Upper lobe of right lung (tissue), 1 donor: Measurements from ENCODE around the gene UBXN1. TPM values are rescaled to one million over a fixed set of nuclear protein-coding genes. Genes with fewer than 3 reads are reported as not detected.
"Not testable (repeated sequence)": the region's sequence is repeated elsewhere in the genome, so short reads cannot be mapped to it uniquely, and the experiment has no call there.

Experiments
- ATAC-seq: fragments of 200-7000 bp; cut with Tn5 transposase; one replicate; pipeline ENCODE4 v1.9.1; 2020; ENCODE audit warnings: mild to moderate bottlenecking, moderate library complexity
- DNase-seq: peaks from one replicate; pipeline ENCODE4 v3.0.0-alpha.2; 2020
- H3K27ac ChIP-seq: fragments of 200-600 bp; one replicate; pipeline ENCODE4 v1.8.0; 2022
- H3K27me3 ChIP-seq: fragments of 200-600 bp; one replicate; pipeline ENCODE4 v1.8.0; 2022; ENCODE audit warnings: mild to moderate bottlenecking
- H3K36me3 ChIP-seq: fragments of 200-600 bp; one replicate; pipeline ENCODE4 v1.8.0; 2022
- H3K4me1 ChIP-seq: fragments of 200-600 bp; one replicate; pipeline ENCODE4 v1.8.0; 2022
- H3K4me3 ChIP-seq: fragments of 200-600 bp; one replicate; pipeline ENCODE4 v1.8.0; 2022; ENCODE audit warnings: mild to moderate bottlenecking
- H3K9me3 ChIP-seq: fragments of 200-600 bp; one replicate; pipeline ENCODE4 v1.8.0; 2022
- CTCF ChIP-seq: fragments of 200-600 bp; IDR thresholded peaks from one replicate; pipeline ENCODE4 v1.8.0; 2022; ENCODE audit warnings: antibody characterized with exemption
- intact Hi-C: fragments of 100-400 bp; cut with DNase I; formaldehyde crosslinking; loops from one replicate; pipeline ENCODE4 v1.11.0; 2022
- total RNA-seq: library from RNA; stranded (reverse); fragmentation: NEBNext Ultra II Directional; extraction: Animal tissue kit (Norgen Biotek cat#: 25700); gene quantifications from one replicate; pipeline ENCODE4 v1.2.1, GENCODE V29; 2021
- donor health status: DM: no; HTN: yes; CAD: no; lungs with severe emphysema.

Gene UBXN1
- total RNA-seq, 1 donor from 2014 or later = 95.2 TPM

- TF ChIP-seq CTCF = peak; percentile 87
- ATAC-seq (peak; percentile 94), DNase-seq (peak; percentile 82)
- H3K9me3 ChIP-seq = no peaks in the 10 kb centered on the region
- no peak overlapping the region for H3K27ac ChIP-seq
- intact Hi-C loops = no loop called here
- no peak overlapping the region for H3K4me3 ChIP-seq
- no peaks in the 10 kb centered on the region for H3K27me3 ChIP-seq
- H3K4me1 ChIP-seq = no peaks in the 10 kb centered on the region
- peaks cover 34% of the 10 kb centered on the region for H3K36me3 ChIP-seq
Observed at GRCh38 chr11:62694455-62695167, 15.7 kb upstream of the UBXN1 start.

- H3K9me3 ChIP-seq, intact Hi-C loops, H3K27me3 ChIP-seq, H3K4me3 ChIP-seq, H3K4me1 ChIP-seq, DNase-seq, H3K27ac ChIP-seq, ATAC-seq: not testable (repeated sequence)
- H3K36me3 ChIP-seq = peaks cover 34% of the 10 kb centered on the region
Observed at GRCh38 chr11:62693624-62694023, 14.8 kb upstream of the UBXN1 start.

- intact Hi-C loops = no loop called here
- ATAC-seq (peak; percentile 24), DNase-seq (no peak)
- no peak for TF ChIP-seq CTCF
- Histone ChIP-seq H3K36me3 (peaks cover 34% of the 10 kb centered on the region), H3K9me3 (no peaks in the 10 kb centered on the region), H3K4me1 (no peaks in the 10 kb centered on the region), H3K27me3 (peaks cover 9% of the 10 kb centered on the region), H3K27ac (peak within 1 kb of the TSS; percentile 36), H3K4me3 (peak within 1 kb of the TSS; percentile 19)
Observed at GRCh38 chr11:62689421-62690183, 10.7 kb upstream of the UBXN1 start, which contains the start of gene LRRN4CL. Gene LRRN4CL, minus strand, starts transcription at chr11:62689530. Its CDS starts 1,022 bp downstream, at chr11:62688508.

GRCh38 chr11:62688491-62688890, 9.6 kb upstream of the UBXN1 start:
- H3K9me3 ChIP-seq = no peaks in the 10 kb centered on the region
- no peak for TF ChIP-seq CTCF
- intact Hi-C loops = no loop called here
- H3K36me3 ChIP-seq = peaks cover 32% of the 10 kb centered on the region
- ATAC-seq (no peak), DNase-seq (no peak)
- H3K27ac ChIP-seq = no peak overlapping the region
- H3K27me3 ChIP-seq = peaks cover 9% of the 10 kb centered on the region
- H3K4me1 ChIP-seq = no peaks in the 10 kb centered on the region
- peak overlapping the region; percentile 19 for H3K4me3 ChIP-seq

- TF ChIP-seq CTCF = no peak
- ATAC-seq (peak; percentile 46), DNase-seq (no peak)
- Histone ChIP-seq H3K4me3 (peak overlapping the region; percentile 19), H3K36me3 (peaks cover 25% of the 10 kb centered on the region), H3K4me1 (no peaks in the 10 kb centered on the region), H3K27me3 (peaks cover 9% of the 10 kb centered on the region), H3K9me3 (no peaks in the 10 kb centered on the region), H3K27ac (no peak overlapping the region)
- intact Hi-C loops = no loop called here
Observed at GRCh38 chr11:62687508-62688396, 8.9 kb upstream of the UBXN1 start.
